ENCODE results near the gene NODAL. TPM values are rescaled to one million over a fixed set of nuclear protein-coding genes. Genes with fewer than 3 reads are reported as not detected.

Gene NODAL
- total and polyA plus RNA-seq, 2 of the 4 experiments (the other 2 are of a cell fraction) = not detected

- 67% methylated on average over 2 of the region's 6 CpGs; no CpG with 5 or more reads in 1 of the 2 experiments for WGBS, 2 experiments (ENCODE audit: extremely low coverage in 2 of 2, insufficient read length in 1 of 2)
- Histone ChIP-seq H4K5ac (ENCODE audit: low read depth, low read length) (no peak overlapping the region), H3K18ac (ENCODE audit: low read depth, low read length) (no peak overlapping the region), H2AK5ac (ENCODE audit: low read depth, low read length) (no peak overlapping the region), H4K20me1 (ENCODE audit: insufficient read depth, low read length) (peaks cover 11% of the 10 kb centered on the region), H3K4ac (ENCODE audit: low read depth, low read length) (no peak overlapping the region), H3K9me1 (ENCODE audit: insufficient read depth, low read length) (no peaks in the 10 kb centered on the region), H2BK120ac (ENCODE audit: low read depth, low read length) (no peak overlapping the region), H3K9me3 (ENCODE audit: control insufficient read depth, insufficient read depth, low read length) (no peaks in the 10 kb centered on the region; the same call in 1 of the 2 replicates), H3K56ac (ENCODE audit: extremely low read depth, insufficient read depth, low read length) (no peak overlapping the region), H3K36me3 (ENCODE audit: control insufficient read depth, insufficient read depth, low read length) (no peaks in the 10 kb centered on the region), H3K23ac (ENCODE audit: low read depth, low read length) (no peak overlapping the region), H3K14ac (replicated peaks; ENCODE audit: low read depth, low read length) (no peak overlapping the region), H3K4me3 (ENCODE audit: insufficient read depth, low read depth, low read length) (no peak overlapping the region), H2BK20ac (ENCODE audit: low read depth, low read length) (no peak overlapping the region), H3K4me1 (ENCODE audit: control insufficient read depth, insufficient read depth, low read length) (peaks cover 2% of the 10 kb centered on the region; the same call in 1 of the 2 replicates), H3K9ac (ENCODE audit: low read depth, low read length) (no peak overlapping the region), H3K79me1 (ENCODE audit: low read depth in 1 of 2, low read length in 2 of 2) (no peaks in the 10 kb centered on the region), H3K27ac (ENCODE audit: insufficient read depth, low read length) (no peak overlapping the region), H3K27me3 (ENCODE audit: control insufficient read depth, insufficient read depth, low read length) (peaks cover 52% of the 10 kb centered on the region), H2BK15ac (ENCODE audit: low read depth, low read length) (no peak overlapping the region), H2AK9ac (replicated peaks; ENCODE audit: low read depth, low read length, poor library complexity) (no peak overlapping the region), H3K4me2 (ENCODE audit: low read depth, low read length) (no peak overlapping the region), H4K91ac (ENCODE audit: insufficient read depth, low read depth, low read length) (no peak overlapping the region), H2AFZ (replicated peaks; ENCODE audit: low read length, poor library complexity) (no peak overlapping the region), H4K8ac (ENCODE audit: low read depth in 2 of 2, low read length in 2 of 2) (no peak overlapping the region), H2BK5ac (ENCODE audit: low read depth, low read length, poor library complexity, severe bottlenecking) (no peak overlapping the region)
- ATAC-seq (ENCODE audit: low read depth) (no peak), DNase-seq (no peak)
- dilution Hi-C loops (cut with HindIII; ENCODE audit: low sequenced_read_pairs, unreplicated experiment) (no loop called here), in situ Hi-C loops (cut with MboI; ENCODE audit: low sequenced_read_pairs) (no loop called here), intact Hi-C loops (cut with micrococcal nuclease) (no loop called here)
- BruUV-seq (replicated peaks) = no TSS peak
- POLR2A ChIA-PET (ENCODE audit: unreplicated experiment) = interaction anchor here (0.6 kb wide), 1 partner anchor 462 kb away, joined by 3 read pairs; no protein-coding TSS in a partner anchor
- CTCF ChIA-PET = no interaction called here
- TF ChIP-seq FOS (IDR thresholded peaks at IDR 0.05; ENCODE audit: low read depth, low read length) (no peak), ELK1 (IDR thresholded peaks at IDR 0.05; ENCODE audit: borderline replicate concordance, low read depth, low read length) (no peak), RFX5 (IDR thresholded peaks at IDR 0.05; ENCODE audit: low read depth, low read length) (no peak), CTCF (conservative IDR thresholded peaks at IDR 0.05; ENCODE audit: low read depth, low read length) (no peak), POLR2A (IDR thresholded peaks at IDR 0.05; ENCODE audit: low read depth, low read length) (no peak), MAZ (IDR thresholded peaks at IDR 0.05; ENCODE audit: borderline replicate concordance, low read depth, low read length) (no peak), BHLHE40 (IDR thresholded peaks at IDR 0.05; ENCODE audit: low read depth, low read length) (no peak), USF2 (IDR thresholded peaks at IDR 0.05; ENCODE audit: low read depth, low read length) (no peak), NFE2L2 (IDR thresholded peaks at IDR 0.05; ENCODE audit: low read depth, low read length) (no peak), CEBPB (IDR thresholded peaks at IDR 0.05; ENCODE audit: low read depth, low read length) (no peak), RAD21 (IDR thresholded peaks at IDR 0.05; ENCODE audit: low read length) (no peak), MAFK (IDR thresholded peaks at IDR 0.05; ENCODE audit: low read depth, low read length) (no peak), SMC3 (IDR thresholded peaks at IDR 0.05; ENCODE audit: low read depth, low read length) (no peak), RCOR1 (IDR thresholded peaks at IDR 0.05; ENCODE audit: insufficient replicate concordance, low read length) (no peak), MXI1 (IDR thresholded peaks at IDR 0.05; ENCODE audit: borderline replicate concordance, low read depth, low read length) (no peak)
These were observed 979 bp upstream of the NODAL start for GRCh38 chr10:70442332-70442988.

Data from IMR-90 (cell line).